Suprapubic skin (tissue), 4 donors: ENCODE measurements around the gene EEA1.

Source experiments
- CTCF ChIP-seq, 2 donors: fragments of 200-600 bp in 1 of 2; fragments of 450-650 bp in 1 of 2; sonication (generic) in 1 of 2; IDR thresholded peaks; one replicate each; pipeline ENCODE4 v1.5.1; 2016 to 2019; ENCODE audit warnings: antibody characterized with exemption in 2 of 2, mild to moderate bottlenecking in 1 of 2, moderate library complexity in 1 of 2
- POLR2A ChIP-seq, 2 donors: fragments of 450-650 bp; IDR thresholded peaks; one replicate each; pipeline ENCODE4 v1.6.1; 2017; ENCODE audit warnings: antibody characterized with exemption in 2 of 2, mild to moderate bottlenecking in 2 of 2, moderate library complexity in 2 of 2
- POLR2AphosphoS5 ChIP-seq, 3 donors: sonication (generic); formaldehyde crosslinking; IDR thresholded peaks; one replicate each; pipeline ENCODE4 v1.6.1; 2017; ENCODE audit warnings: antibody characterized with exemption in 3 of 3

- TF ChIP-seq CTCF (IDR thresholded peaks at IDR 0.05) (no peak), POLR2A (IDR thresholded peaks at IDR 0.05) (no peak), POLR2AphosphoS5 (IDR thresholded peaks at IDR 0.05) (no peak)
Observed at GRCh38 chr12:92879698-92880322, 49.3 kb downstream of the EEA1 start.
